Thyroid gland (tissue), 4 donors: ENCODE data around the gene STOML3.

Source experiments
- CTCF ChIP-seq, 6 experiments: fragments of 200-600 bp in 3 of 6; fragments of 450-650 bp in 3 of 6; sonication (generic) in 3 of 6; IDR thresholded peaks; one replicate each; pipeline ENCODE4 v1.5.1; 2016 to 2019; ENCODE audit warnings: antibody characterized with exemption in 6 of 6, mild to moderate bottlenecking in 2 of 6, inconsistent platforms in 1 of 6, moderate library complexity in 1 of 6
- POLR2A ChIP-seq, 2 donors: fragments of 450-650 bp; IDR thresholded peaks; one replicate each; pipeline ENCODE4 v1.6.1; 2017; ENCODE audit warnings: antibody characterized with exemption in 2 of 2, mild to moderate bottlenecking in 2 of 2, moderate library complexity in 1 of 2

GRCh38 chr13:39032150-39032549, 41.5 kb upstream of the STOML3 start:
- no peak for TF ChIP-seq CTCF (IDR thresholded peaks at IDR 0.05)
- TF ChIP-seq POLR2A (IDR thresholded peaks at IDR 0.05) = no peak
